Raji (cell line): ENCODE measurements around the gene CACNB2.

Experiments
- POLR2A ChIP-seq: IDR thresholded peaks from 2 replicates; pipeline ENCODE4 v1.6.1; 2011; ENCODE audit warnings: low read depth, low read length, control low read depth; ENCODE audit not compliant: insufficient read depth

CACNB2 gene

DNA sequence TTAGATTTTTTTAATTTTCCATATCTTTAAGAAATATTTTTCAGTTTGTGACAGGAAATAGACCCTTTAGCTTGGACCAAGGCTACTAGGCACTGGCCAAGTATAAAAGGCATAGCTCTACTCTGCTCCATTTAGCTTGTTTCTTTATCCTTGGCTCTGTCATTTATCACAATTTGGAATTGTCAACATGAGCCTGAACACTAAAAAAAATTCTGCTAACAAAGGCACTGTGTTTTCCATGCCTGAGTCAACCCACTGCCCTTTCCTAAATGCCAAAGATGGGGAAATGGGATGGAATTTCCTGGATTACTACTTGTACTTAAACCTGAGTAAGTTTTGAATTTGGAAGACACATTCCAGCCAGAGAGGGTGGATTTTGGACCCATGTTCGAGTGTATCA lies 382.8 kb downstream of the CACNB2 start:
- no peak for TF ChIP-seq POLR2A

DNA sequence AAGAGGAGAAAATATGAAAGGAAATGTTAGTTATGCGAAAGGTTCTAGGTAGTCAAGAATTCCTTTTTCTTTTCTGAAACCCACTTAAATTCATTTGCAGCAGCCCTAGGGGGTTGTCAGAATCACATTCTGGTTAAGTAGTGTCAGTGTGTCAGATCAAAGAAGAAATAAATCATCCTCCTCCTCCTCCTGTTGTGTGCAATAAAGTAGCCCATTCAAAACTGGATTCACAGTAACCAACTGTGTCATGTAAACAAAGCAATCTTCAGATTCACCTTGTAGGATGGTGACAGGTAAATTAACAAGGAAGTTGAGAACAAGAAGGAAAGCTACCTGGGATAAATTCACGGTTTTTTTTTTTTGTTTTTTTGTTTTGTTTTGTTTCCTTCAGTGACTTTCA lies 383.6 kb downstream of the CACNB2 start:
- TF ChIP-seq POLR2A = no peak

DNA sequence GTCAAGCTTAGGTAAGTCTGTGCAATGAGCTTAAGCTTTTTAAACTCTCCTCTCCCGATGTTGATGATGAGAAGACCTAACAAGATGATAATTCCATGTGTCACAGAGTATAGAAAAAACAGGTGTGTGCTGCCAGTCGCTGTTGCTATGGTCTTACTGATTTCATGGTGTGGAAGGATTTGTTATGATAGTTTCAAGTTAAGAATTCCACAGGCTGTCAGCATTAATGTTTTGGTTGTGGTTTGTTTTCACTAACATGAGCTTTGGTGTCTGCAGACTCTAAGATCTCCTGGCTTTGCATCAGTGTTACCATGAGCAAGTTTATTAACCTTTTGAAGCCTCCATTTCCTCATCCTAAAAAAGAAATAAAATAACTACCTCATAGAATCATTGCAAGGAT lies 387.5 kb downstream of the CACNB2 start:
- TF ChIP-seq POLR2A = no peak

DNA sequence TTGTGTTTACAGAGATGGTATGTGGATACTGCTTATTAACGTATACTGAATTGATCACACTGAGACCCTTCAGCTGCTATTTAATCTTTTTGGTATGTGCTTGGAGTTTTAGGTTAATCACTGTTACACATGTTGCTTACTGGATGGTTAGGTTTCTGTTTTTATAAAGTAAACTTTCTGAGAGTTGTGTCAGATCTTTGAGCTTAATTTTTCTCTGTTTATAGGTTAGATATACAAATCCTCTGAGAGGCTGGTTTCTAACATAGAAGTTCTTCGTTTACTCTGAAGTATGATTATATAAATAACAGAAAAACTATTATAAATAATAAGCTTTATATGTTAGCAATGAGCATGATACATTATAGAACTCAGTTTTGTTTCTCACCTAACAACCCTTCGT lies 388.1 kb downstream of the CACNB2 start:
- TF ChIP-seq POLR2A = no peak

DNA sequence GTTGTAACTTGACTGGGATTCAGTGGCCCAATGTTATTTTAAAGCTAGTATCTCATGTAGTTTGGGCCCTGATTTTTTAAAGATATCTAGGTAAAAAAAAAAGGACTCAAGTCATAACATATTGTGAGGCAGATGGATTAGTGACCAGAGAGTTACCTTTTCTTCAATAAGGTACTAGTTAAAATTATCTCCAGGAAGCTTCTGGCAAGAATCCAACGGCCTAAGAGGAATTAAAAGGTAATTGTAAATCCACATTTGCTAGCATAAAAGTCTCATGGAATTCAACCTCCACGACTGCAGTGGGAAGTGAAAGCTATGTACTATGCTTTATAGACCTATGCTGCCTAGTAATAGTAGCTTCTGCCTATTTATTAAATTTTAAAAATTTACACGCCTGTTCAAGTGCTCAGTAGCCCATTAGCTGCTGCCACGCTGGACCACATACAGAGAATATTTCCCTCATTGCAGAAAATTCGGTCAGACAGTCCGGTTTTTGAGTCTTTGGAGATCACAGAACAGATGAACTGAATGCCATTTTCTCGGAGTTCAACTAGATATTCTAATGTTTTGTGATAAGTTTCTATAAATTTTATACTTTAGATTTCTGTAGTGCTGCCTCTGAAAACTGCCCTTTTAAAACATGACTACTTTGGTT lies 392.8 kb downstream of the CACNB2 start:
- TF ChIP-seq POLR2A = no peak

DNA sequence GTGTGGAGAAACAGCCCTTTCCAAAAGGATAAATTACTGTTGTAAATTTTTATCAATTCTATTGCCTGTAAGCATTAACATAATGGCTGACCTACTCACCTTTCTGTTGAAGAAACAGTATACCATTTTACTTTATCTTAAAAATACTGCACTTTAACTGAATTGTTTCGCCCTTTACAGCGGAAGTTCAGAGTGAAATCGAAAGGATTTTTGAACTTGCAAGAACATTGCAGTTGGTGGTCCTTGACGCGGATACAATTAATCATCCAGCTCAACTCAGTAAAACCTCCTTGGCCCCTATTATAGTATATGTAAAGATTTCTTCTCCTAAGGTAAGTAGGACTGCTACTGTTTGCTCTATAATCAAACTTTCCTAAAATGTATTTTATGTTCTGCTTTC lies 393.7 kb downstream of the CACNB2 start:
- TF ChIP-seq POLR2A = no peak

DNA sequence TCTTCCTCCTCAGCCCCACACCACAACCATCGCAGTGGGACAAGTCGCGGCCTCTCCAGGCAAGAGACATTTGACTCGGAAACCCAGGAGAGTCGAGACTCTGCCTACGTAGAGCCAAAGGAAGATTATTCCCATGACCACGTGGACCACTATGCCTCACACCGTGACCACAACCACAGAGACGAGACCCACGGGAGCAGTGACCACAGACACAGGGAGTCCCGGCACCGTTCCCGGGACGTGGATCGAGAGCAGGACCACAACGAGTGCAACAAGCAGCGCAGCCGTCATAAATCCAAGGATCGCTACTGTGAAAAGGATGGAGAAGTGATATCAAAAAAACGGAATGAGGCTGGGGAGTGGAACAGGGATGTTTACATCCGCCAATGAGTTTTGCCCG lies 399.1 kb downstream of the CACNB2 start:
- TF ChIP-seq POLR2A = no peak

DNA sequence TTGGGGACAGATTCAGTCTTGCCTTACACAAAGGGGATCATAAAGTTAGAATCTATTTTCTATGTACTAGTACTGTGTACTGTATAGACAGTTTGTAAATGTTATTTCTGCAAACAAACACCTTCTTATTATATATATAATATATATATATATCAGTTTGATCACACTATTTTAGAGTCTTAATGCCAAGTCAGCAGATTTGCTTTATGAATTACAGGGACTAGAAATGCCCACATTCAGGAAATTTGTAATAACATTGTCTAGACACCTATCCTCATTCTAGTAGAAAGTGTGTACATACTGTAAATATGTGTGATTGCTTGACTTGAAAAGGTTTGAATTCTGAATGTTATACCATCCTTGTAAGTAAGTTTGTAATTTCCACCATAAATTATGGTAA lies 400.0 kb downstream of the CACNB2 start:
- no peak for TF ChIP-seq POLR2A

DNA sequence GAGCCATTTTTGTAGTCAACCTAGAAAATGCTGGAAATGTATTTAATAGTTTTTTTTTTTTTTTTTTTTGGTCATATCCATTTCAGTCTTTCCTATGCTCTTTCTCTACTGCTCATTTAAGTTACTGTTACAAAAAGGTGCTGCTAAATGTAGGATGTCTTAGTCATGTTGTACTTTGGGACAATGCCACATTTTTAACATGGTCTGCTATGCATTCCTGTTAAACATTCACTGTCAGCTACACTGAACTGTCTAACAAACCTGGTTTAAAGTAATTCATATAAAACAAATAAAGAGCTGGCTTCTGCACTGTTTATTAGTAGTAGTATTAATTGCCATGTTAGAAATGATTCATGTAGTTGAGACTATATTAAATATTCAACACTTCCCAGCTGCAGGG lies 402.6 kb downstream of the CACNB2 start:
- no peak for TF ChIP-seq POLR2A

DNA sequence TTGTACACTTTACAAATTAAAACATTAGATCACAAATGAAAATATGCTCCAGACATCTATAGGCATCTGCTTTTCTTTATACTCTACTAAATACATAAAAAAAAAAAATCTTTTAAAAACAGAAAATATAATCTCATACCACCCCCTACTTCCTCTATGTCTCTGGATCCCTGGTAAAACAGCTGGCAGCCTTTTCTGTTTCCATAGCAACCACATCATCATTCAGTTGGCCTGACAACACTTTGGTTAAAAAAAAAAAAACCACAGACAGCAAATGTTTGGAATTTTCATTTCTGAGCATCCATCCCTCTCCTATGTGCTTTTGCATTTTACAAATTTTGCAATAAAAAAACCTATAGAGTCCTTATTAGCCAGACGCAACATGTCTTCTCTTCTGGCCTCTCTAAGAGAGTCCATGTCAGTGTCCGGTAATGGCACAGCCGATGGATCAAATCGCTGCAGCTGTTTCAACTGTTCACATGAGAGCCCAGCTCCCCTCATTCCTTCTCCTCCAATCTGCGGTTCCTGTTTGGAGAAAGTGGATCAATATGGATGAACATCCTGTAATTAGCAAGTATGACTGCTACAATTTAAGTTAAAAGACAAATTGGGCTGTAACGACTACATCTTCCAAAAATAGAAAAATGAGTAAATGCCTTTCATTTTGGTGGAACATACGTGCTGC lies 405.5 kb downstream of the CACNB2 start:
- no peak for TF ChIP-seq POLR2A

DNA sequence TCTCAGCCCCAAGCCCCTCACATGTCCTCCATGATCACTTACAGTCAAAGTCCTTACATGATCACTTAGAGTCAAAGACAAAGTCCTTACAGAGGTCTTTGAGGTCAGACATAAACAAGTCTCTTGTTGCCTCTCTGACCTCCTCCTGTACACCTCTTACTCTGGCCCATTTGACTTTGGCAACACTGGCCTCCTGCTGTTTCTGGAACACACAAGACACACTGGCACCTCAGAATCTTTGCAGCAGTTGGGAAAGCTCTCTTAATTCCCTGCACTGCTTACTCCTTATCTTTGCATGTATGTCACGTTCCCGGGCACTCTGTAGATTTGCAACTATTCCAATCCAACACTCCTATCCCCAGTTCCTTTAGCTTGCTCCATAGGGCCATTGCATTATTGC lies 408.9 kb downstream of the CACNB2 start:
- TF ChIP-seq POLR2A = no peak

DNA sequence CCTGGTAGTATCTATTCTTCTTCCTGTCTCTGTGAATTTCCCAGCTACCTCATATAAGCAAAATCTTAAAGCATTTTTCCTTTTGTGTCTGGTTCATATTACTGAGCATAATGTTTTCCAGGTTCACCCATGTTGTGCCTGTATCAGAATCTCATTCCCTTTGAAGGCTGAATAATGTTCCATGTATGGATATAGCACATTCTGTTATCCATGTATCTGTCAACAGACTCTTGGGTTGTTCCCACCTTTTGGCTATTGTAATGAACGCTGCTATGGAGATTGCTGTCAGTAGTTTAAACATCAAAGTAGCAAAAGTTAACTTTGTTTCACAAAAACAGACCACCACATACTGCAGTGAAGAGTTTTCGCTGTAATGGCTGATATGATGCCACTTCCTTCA lies 411.2 kb downstream of the CACNB2 start:
- TF ChIP-seq POLR2A = no peak

DNA sequence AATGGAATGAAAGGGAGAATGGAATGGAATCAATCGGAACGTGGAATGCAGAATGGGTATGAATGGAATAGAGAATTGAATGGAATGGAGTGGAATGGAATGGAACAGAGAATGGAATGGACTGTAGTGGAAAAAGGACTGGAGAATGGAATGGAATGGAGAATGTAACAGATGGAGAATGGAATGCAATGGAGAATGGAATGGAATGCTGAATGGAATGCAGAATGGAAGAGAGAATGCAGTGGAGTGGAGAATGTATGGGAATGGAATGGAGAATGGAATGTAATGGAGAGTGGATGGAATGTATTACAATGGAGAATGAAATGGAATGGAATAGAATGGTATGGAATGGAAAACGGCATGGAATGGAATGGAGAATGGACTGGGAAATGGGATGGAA lies 414.3 kb downstream of the CACNB2 start:
- no peak for TF ChIP-seq POLR2A

DNA sequence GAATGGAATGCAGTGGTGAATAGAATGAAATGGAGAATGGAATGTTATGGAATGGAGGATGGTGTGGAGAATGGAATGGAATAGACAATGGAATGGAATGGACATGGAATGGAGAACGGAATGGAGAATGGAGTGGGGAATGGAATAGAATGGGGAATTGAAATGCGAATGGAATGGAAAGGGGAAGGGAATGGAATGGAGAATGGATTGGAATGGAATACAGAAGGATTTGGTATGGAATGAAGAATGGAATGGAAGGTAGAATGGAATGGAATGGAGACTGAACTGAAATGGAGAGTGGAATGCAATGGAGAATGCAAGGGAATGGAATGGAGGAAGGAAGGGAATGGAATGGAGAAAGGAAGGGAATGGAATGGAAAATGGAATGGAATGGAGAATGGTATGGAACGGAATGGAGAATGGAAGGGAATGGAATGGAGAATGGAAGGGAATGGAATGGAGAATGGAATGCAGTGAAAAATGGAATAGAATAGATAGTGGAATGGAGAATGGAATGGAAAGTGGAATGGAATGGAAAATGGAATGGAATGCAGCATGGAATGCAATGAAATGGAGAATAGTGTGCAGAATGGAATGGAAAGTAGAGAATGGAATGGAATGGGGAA lies 416.4 kb downstream of the CACNB2 start:
- no peak for TF ChIP-seq POLR2A

DNA sequence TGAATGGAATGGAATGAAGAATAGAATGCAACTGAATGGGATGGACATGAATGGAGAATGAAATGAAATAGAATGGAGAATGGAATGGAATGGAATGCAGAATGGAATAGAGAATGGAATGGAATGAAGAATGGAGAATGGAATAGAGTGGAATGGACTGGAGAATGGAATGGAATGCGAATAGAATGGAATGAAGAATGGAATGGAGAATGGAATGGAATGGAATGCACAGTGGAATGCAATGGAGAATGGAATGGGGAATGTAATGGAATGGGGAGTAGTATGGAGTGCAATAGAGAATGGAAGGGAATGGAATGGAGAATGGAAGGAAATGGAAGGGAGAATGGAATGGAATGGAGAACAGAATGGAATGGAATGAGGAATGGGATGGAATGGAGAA lies 417.7 kb downstream of the CACNB2 start:
- no peak for TF ChIP-seq POLR2A

DNA sequence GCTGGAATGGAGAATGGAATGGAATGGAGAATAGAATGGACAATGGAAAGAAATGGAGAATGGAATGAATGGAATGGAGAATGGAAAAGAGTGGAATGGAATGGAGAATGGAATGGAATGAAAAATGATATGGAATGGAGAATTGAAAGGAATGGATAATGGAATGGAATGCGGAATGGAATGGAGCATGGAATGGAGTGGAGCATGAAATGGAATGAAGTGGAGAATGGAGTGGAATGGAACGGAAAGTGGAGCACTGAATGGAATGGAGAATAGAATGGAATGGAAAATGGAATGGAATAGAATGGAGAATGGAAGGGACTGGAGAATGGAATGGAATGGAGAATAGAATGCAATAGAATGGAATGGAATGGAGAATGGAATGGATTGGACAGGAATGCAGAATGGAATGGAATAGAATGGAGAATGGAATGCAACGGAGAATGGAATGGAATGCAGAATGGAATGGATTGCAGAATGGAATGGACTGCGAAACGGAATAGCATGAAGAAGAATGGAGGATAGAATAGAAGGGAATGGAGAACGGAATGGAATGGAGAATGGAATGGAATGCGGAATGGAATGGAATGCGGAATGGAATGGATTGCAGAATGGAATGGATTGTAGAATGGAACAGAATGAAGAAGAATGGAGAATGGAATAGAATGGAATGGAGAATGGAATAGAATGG lies 421.8 kb downstream of the CACNB2 start:
- no peak for TF ChIP-seq POLR2A

DNA sequence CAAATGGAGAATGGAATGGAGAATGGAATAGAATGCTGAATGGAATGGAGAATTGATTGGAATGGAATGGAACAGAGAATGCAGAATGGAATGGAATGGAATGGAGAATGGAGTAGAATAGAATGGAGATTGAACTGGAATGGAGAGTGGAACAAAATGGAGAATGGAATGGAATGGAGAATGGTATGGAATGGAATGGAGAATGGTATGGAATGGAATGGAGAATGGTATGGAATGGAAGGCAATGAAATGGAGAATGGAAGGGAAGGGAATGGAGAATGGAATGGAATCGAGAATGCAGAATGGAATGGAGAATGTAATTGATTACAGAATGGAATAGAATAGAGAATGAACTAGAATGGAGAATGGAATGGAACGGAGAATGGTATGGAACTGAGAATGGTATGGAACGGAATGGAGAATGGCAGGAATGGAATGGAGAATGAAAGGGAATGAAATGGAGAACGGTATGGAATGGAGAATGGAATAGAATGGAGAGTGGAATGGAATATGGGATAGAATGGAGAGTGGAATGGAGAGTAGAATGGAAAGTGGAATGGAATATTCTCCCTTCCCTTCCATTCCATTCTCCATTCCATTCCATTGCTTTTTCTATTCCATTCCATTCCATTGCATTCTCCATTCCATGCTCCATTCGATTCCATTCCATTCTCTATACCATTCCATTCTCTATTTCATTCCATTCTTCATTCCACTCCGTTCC lies 422.9 kb downstream of the CACNB2 start:
- no peak for TF ChIP-seq POLR2A
